HG02588 (cell line): Measurements from ENCODE around the gene TPCN1.

Experiments
- ATAC-seq: cut with Tn5 transposase; IDR thresholded peaks from one replicate; pipeline ENCODE4 v1.9.1; 2021; ENCODE audit warnings: mild to moderate bottlenecking, moderate library complexity; ENCODE audit not compliant: unreplicated experiment

Gene TPCN1

DNA sequence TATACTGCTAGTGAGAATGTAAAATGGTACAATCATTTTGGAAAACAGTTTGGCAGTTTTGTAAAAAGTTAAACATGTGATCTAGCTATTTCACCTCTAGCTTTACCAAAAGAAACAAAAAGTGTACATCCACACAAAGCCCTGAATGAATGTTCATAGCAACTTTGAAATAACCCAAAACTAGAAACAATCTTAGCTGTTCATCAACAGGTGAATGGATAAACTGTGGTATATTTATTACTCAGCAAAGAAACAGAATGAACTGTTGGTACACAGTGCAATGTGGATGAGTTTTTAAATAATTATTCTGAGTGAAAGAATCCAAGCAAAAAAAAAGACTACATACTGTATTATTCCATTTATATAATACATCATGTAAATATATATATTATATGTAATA, 36.3 kb downstream of the TPCN1 start:
- ATAC-seq = no peak

DNA sequence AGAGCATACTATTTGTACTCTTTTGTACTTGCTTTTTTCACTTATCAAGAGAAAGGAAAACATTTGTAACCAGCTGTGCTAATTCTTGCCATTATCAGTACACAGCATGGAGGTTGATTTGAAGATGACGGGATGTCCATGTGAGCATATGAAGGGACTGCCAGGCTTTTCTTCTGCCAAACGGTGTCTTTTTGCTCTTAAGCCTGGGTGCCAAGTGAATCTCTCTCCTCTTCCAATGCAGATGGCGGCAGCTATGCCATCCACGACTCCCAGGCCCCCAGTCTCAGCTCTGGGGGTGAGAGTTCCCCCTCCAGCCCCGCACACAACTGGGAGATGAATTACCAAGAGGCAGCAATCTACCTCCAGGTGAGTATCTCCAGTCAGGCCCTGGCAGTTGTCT, 38.9 kb downstream of the TPCN1 start:
- no peak for ATAC-seq

DNA sequence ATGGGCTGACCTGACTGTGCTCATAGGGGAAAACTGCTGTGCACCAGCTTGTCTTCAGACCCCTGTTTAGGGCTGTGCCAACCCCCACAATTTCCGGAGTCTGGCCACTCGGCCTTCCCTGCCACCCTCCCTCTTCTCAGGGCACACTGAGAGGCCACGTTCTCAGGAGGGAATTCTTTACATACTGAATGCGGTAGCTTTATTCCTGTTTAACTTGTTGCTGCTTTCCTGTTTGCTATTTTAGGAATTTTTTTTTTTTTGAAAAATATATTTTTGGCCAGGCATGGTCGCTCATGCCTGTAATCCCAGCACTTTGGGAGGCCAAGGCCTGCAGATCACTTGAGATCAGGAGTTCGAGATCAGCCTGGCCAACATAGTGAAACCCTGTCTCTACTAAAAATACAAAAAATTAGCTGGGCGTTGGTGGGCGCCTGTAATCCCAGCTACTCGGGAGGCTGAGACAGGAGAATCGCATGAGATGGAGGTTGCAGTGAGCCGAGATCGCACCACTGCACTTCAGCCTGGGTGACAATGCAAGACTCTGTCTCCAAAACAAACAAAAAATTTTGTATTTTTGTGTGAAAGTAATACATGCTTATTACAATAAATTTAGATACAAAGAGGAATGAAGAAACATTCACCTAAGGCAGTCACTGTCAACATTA, 39.5 kb downstream of the TPCN1 start:
- no peak for ATAC-seq

DNA sequence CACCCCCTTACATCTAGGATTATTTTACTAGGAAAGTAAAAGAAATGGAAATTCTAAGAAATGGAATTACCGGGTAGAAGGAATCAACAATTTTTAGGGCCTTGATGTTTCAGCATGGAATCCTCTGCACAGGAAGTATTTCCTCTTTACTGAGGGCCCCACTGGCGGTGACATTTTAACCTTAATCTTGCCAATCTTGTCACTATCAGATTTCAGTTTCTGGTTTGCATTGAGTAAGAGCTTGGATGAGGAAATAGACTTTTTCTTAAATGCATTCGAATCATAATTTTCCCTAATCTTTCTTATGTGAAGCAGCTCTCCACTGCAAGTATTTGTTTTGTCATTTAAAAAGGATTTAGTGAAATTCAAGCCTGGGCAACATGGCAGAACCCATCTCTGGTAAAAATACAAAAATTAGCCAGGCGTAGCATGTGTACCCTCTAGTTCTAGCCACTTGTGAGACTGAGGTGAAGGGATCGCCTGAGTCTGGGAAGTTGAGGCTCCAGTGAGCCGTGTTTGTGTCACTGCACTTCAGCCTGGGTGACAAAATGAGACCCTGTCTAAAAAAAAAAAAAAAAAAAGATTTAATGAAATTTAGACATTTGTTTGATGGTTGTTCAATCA, 40.7 kb downstream of the TPCN1 start:
- no peak for ATAC-seq

DNA sequence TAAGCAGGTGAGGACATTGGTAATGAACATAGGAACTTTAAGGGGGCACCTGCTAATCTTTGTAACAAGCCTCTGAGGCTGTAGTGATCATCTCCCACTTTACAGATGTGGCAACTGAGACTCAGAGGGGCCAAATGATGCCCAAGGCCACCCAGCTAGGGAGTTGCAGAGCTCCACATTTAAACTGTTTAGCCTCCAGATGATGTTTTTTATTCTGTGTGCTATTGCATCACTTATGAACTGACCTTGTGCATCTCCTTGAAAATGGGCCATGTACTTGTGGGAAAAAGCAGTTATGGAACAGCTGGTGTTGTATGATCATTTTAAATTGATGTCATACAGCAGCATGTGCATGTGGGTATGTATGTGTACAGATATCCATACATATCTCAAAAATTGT, 41.4 kb downstream of the TPCN1 start:
- no peak for ATAC-seq

DNA sequence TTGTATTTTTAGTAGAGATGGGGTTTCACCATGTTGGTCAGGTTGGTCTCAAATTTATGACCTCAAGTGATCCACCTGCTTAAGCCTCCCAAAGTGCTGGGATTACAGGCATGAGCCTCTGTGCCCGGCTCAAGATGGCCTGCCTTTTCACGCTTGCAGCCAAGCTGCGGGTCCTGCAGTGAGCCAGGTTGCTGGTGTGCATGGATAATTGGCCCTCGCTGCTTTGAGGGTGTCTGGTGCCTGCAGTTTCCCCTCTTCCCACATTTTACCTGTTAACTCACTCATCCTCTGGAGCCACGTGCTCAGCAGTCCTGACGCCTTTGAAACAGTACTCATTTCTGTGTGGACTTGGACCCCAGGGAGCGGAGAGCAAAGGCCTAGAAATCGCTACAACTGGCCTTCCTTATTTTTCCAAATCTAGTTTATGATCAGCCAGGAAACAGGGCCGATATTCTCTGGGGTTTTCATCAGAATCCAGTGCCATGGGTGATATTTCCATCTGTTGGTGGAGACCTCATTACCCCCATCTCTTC, 42.2 kb downstream of the TPCN1 start:
- no peak for ATAC-seq

DNA sequence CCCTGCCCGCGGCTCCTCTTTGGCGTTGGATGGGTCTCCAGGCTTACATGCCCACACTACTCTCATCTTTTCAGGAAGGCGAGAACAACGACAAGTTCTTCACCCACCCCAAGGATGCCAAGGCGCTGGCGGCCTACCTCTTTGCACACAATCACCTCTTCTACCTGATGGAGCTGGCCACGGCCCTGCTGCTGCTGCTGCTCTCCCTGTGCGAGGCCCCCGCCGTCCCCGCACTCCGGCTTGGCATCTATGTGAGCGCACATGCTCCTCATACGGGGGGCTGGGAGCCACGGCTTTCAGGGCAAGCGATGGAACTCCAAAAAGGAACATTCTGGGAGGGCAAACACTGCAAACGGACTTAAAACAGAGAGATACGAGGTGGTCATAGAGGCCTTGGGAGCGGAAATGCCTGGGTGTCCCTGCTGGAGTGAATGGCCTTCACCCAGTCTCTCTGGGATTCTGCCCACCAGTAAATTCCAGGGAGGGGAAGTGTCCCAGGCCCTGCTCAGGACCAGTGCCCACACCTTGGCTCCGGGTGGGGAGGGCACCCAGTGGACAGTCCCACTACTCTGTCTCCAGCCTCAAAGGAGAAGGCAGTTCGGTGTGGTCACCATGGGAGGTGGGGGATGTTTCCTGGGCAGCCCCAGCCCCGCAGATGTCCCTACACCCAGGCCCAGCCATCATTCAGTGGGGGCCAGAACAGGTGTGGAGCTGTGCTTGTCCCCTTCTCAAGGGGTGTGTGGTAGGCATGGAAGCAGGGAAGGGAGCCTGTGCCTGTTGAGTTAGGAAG, 45.0 kb downstream of the TPCN1 start:
- ATAC-seq = no peak

DNA sequence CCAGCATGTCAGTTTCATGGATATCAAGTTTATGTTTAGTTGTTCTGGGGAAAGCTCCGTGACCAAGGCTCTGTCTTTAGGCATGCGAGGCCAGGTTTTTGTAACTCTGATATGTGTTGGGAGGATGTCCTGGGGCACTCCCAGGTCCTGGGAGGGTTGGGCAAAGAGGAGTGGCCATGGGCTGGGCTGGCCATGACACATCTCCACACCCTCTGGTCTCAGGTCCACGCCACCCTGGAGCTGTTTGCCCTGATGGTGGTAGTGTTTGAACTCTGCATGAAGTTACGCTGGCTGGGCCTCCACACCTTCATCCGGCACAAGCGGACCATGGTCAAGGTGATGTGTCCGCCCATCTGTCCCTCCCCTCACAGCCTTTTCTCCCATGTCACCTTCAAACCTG, 46.4 kb downstream of the TPCN1 start:
- no peak for ATAC-seq

DNA sequence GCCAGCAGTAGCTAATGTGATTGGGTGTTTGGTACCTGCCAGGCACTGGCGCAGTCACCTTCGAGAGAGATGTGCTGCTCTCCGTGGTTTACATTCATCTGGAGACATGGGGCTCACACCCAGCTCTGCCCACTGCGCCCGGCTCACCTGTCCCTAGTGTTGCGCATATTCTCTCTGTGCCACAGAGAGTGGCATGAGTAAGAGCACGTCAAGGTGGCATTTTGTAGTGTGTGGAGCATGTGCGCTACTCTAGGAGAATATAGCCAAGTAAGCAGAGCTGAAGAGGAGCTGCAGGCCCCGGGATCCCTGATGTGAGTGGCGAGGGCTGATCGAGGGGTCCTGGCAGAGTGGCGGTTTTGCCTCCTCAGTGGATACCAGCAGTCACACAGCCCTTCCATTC, 46.9 kb downstream of the TPCN1 start:
- no peak for ATAC-seq

DNA sequence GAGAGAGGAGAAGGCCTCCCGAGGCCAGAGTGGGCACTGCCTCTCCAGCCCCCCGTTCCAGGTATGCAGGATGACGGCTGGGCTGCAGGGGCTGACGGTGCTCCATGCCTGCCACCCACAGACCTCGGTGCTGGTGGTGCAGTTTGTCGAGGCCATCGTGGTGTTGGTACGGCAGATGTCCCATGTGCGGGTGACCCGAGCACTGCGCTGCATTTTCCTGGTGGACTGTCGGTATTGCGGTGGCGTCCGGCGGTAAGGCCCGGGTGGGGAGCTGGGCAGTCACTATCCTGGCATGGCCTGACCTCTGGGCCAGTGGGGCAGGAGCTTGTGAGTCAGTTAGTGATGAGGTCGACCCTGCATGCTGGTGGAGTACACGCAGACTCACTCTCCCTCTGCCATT, 47.4 kb downstream of the TPCN1 start:
- no peak for ATAC-seq

DNA sequence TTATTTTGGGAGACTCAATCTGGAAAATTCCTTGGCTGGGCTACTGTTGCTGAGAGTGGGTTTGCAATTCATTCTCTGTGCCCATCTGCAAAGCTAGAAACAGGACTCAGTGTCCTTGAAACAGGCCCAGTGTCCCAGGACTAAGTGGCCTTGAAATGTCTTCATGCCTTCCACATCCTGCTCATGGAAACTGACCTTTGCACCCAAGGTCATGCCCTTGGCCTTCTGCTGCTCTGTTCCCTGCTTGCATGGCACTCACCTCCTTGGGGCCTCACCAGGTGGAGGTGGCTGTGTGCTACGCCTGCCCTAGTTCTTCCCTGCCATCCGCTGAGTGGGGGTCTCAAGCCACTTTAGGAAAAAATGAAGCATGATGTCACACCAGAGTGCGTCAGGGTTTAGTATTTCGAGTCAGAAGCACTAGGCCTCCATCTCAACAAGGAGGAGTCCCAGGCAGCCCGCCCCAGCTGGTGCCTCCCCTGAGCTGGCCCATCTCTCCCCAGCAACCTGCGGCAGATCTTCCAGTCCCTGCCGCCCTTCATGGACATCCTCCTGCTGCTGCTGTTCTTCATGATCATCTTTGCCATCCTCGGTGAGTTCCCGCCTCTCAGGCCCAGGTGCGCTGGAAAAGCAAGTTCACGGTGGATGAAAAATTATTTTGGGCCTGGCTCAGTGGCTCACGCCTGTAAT, 48.1 kb downstream of the TPCN1 start:
- ATAC-seq = no peak

DNA sequence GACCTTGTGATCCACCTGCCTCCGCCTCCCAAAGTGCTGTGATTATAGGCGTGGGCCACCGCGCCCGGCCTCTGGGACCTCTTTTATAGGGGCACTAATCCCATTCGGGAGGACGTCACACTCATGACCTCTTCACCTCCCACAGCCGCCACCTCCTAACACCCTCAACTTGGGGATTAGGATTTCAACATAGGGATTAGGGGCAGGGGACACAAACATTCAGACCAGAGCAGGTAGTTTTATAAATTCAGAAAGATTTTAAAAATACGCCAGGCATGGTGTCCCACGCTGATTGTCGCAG, 49.4 kb downstream of the TPCN1 start:
- no peak for ATAC-seq

DNA sequence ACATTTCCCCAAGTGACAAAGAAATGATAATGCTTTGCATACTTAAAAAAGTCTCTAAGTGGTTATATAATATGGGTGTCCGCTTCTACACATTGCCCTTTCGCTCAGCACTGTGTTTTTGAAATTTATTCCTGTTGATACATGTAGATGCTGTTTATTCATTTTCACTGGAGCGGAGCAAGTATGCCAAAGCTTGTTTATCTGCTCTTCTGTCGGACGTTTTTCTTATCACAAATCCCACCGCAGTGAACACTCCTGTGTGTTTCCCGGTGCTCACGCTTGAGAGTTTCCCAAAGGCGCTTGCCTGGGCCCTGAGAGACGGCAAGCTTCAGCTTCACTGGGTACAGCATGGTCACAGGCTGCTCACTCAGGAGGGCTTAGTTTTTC, 50.2 kb downstream of the TPCN1 start:
- ATAC-seq = no peak

DNA sequence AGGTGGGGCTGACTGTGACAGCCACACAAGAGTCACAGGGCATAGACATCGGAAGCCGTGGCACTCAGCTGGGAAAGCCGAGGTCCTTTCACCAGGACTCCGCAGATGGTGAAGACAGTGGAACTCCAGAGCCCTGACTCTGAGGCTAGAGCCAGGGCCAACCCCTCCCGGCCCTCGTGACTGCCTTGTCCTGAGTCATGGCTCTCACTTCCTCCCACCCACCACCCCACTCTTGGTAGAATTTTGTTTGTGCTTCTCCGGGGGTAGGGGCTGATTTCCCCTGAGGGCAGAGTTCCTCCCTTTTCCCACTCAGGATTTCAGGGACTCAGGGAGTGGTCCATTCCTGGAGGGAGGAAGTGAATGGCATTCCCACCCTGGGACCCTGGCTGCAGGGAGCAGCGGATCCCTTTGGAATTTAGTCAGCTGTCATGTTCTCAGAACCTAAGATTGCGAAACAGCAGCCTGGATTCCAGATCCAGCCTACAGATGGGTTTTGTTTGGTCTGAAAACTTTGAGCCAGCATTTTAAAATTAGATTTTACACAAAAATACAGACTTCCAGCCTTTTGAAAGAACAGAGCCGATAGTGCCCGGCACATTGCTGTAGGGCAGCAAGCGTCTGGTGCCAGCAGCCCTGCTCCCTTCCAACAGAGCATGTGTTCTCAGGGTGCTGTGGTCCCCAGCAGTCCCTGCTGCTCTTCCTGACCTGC, 50.7 kb downstream of the TPCN1 start:
- ATAC-seq = no peak

DNA sequence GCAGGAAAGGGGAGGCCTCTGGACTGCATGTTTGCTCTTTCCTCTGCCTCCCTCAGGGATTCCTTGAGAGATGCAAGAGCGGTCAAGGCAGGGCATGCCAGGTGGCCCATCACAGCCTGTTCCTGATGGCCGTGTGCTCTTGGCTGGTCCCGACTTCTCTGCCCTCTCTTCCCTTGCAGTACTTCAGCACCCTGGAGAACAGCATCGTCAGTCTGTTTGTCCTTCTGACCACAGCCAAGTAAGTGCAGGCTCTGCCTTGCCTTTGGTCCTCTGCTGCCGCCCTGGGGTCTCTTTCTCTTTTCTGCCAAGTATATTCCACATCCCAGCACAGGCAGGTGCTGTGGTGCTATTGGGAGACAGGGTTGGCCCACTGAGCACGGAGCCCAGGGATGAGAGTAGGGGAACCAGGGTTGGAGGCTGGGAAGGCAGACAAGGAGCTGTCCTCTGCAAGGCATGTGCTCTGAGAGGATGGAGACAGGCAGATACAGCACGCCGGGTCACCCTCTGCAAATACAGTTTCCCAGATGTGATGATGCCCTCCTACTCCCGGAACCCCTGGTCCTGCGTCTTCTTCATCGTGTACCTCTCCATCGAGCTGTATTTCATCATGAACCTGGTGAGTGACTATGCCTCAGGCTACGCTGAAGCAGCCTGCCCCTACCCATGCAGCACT, 51.9 kb downstream of the TPCN1 start:
- ATAC-seq = no peak

DNA sequence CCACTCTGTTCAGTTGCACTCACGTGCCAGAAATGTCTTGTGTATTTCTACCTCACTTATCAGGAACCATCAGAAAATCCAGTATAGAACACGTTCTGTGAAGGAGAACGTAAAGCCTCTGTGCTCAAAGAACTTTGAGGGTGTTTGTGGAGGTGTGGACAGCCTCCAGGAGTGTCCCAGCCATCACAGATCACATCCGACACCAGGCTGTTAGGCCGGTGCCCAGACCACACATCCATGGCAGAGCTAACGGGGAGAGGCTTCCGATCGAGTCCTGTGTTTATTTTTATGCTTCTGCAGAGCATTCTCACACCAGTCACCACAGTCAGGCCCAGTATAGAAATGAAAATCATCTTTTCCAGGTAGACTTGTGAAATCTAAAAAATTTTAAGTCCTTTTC, 53.6 kb downstream of the TPCN1 start:
- ATAC-seq = no peak

DNA sequence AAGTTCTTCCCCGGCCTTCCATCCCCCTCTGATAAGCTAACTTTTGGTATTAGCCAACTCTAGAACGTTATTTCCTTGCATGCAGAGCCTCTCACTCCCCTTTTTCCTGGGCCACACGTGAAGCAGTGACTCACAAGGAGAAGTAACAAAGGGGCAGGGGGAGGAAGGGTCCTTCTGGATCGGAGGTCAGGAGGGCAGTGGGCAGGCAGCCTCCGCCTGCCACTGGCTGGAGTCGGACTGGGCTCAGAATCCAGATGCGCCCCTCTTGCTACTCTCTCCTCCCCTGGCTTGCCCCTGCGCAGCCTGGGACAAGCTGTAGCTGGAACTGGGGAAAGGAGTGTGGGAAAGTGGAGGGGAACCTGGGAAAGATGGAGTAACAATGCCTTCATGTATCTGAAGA, 55.0 kb downstream of the TPCN1 start:
- no peak for ATAC-seq

DNA sequence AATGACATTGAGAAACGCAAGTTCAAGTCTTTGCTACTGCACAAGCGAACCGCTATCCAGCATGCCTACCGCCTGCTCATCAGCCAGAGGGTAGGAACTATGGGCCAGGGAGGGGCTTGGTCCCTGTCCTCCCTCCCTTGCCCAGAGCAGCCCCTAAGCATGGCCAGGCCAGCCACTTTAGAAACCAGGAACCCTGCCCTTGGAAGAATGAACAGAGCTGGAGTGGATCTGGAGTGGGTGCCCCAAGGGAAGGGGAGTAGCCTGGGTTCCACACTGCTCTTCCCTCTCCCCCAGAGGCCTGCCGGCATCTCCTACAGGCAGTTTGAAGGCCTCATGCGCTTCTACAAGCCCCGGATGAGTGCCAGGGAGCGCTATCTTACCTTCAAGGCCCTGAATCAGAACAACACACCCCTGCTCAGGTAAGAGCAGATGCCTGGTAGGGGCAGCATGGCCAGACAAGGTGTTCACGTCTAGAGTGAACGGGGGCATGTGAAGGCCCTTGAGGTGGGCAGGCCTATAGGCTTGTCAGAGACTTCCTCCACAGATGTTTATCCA, 55.8 kb downstream of the TPCN1 start:
- no peak for ATAC-seq

DNA sequence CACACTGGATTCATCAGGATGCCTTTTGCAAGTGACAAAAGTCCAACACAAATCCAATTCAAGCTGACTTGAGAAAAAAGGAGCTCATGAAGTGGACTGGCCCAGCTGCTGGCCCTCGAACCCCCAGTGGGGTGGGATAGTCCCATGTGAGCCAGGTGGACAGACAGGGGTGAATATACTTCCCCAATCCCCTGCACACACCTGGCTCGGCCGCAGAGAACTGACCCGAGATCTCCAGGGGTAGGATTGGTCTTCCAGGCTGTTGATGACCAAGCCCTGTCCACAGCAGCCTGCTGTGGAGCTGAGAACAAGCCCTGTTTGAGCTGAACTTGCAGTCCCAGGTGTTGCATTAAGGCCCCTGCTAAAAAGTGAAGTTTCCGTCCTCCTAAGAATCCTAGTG, 56.2 kb downstream of the TPCN1 start:
- ATAC-seq = no peak

DNA sequence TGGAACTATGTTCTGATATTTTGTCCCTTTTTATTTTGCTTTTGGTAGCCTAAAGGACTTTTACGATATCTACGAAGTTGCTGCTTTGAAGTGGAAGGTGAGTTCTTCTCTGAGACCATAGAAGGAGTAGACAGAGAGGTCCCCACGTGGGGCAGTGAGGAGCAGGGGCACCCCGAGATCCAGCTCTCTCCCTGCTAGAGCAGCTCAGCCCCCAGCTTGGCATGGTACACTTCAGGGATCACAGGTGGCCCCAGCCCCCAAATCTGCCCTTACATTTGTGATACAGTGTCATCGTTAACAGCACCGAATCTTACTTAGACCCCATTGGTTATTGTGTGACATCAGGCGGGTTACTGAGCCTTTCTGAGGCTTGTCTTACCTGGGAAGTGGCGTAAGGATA, 56.9 kb downstream of the TPCN1 start:
- ATAC-seq = no peak
